ENCODE data around the gene DNLZ. TPM values are rescaled to one million over a fixed set of nuclear protein-coding genes. Genes with fewer than 3 reads are reported as not detected.
A peak's percentile ranks its signal among the peaks of the same experiment; 100 is the strongest.
"Not testable (repeated sequence)": the region's sequence is repeated elsewhere in the genome, so short reads cannot be mapped to it uniquely, and the experiment has no call there.

Gene DNLZ
- total and polyA plus RNA-seq, 10 of the 15 experiments (the other 5 are each of a cell fraction or from before 2014, with no cell fraction given), result 0.66 to 29.7 (median 14.7) TPM; not detected in 1

DNA sequence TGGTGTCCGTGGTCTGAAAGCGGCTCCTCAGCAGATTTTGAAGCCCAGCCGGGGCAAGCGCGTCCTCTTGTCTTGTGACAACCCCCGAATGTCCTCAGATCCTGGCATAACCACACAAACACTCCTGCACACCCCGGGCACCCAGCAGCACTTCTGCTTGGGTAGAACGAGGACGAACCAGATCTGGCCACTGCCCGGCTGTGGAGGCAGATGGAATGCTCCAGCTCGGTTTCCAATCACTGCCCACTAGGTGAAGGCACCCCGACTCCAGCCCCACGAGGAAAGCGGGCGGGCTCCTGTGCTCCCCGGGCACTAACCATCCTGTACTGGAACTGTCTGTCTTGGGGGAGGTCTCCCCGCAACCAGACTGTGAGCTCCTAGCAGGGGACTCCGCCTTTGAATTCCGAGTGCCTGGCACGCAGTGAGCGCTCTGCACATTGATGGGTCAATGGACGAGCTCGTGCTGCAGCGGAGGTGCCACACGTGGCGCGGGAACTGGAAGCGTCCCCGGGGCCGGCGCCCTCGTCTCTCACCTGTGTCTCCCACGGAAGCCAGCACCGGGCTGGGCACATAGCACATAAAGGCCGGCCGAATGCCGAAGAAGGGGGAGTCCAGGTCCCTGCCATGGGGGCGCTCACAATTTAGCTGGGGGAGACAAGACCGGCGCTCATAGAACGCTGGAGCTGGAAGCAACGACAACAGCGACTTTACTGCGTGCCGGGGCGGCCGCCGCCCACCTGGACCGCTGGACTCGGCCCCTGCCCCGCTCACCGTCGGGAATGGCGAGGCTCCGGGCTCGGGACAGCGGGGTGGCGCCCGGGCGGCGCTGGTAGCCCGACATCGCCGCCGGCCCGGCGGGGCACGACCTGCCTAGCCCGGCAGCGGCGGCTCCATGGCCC lies 46.3 kb upstream of the DNLZ start (continued):
- TF ChIP-seq, protein P1, sequence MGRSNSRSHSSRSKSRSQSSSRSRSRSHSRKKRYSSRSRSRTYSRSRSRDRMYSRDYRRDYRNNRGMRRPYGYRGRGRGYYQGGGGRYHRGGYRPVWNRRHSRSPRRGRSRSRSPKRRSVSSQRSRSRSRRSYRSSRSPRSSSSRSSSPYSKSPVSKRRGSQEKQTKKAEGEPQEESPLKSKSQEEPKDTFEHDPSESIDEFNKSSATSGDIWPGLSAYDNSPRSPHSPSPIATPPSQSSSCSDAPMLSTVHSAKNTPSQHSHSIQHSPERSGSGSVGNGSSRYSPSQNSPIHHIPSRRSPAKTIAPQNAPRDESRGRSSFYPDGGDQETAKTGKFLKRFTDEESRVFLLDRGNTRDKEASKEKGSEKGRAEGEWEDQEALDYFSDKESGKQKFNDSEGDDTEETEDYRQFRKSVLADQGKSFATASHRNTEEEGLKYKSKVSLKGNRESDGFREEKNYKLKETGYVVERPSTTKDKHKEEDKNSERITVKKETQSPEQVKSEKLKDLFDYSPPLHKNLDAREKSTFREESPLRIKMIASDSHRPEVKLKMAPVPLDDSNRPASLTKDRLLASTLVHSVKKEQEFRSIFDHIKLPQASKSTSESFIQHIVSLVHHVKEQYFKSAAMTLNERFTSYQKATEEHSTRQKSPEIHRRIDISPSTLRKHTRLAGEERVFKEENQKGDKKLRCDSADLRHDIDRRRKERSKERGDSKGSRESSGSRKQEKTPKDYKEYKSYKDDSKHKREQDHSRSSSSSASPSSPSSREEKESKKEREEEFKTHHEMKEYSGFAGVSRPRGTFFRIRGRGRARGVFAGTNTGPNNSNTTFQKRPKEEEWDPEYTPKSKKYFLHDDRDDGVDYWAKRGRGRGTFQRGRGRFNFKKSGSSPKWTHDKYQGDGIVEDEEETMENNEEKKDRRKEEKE (IDR thresholded peaks at IDR 0.05), result no peak
- TF ChIP-seq SMARCA5 (IDR thresholded peaks at IDR 0.05), result peak; percentile 45
- TF ChIP-seq DPF2 (IDR thresholded peaks at IDR 0.05), result no peak

DNA sequence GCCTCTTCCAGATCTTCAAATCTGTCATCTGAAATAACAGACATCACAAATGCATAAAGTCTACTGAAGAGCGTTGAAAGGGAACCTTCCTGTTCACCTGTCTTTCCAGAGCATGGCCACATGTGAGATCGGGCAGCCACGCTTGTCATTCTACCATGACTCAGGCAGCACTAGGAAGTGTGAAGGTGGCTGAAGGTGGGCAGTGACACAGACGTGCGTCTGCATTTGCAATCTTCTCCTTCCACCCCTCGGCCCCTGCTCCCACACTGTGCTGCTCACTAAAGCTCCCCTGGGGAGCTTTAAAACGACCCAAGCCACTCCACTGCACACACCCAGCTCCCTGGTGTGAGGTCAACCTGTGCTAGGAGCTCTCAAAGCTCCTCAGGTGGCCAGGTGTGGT lies 44.4 kb upstream of the DNLZ start:
- H3K9me3 ChIP-seq (replicated peaks; ENCODE audit: control insufficient read depth, insufficient read depth, low read length), result no peaks in the 10 kb centered on the region
- no peak for TF ChIP-seq NFXL1 (IDR thresholded peaks at IDR 0.05; ENCODE audit: borderline replicate concordance)
- no peak for TF ChIP-seq KLF5 (IDR thresholded peaks at IDR 0.05; ENCODE audit: partially characterized antibody)
- TF ChIP-seq BRCA1 (IDR thresholded peaks at IDR 0.05; ENCODE audit: low read depth, low read length), result no peak
- H3K36me3 ChIP-seq (ENCODE audit: control insufficient read depth in 2 of 2, insufficient read depth in 2 of 2, low read length in 1 of 2), result peaks cover 6 to 17% of the 10 kb centered on the region in 2 experiments; a peak in 3 of 4 replicates
- ChIA-PET CTCF (no interaction called here), SMC1A (ENCODE audit: uncharacterized antibody, unreplicated experiment) (no interaction called here), RAD21 (ENCODE audit: unreplicated experiment) (no interaction called here), POLR2A (no interaction called here)
- ATAC-seq (no peak), DNase-seq (ENCODE audit: low read depth, low spot score) (no peak), FAIRE-seq (no peak)
- no peak overlapping the region for H2AFZ ChIP-seq (ENCODE audit: control insufficient read depth, low read depth, low read length)
- in situ Hi-C loops (cut with MboI) (no loop called here), intact Hi-C loops (cut with micrococcal nuclease; ENCODE audit: unreplicated experiment) (no loop called here)
- no peak overlapping the region for H3K27ac ChIP-seq (ENCODE audit: control insufficient read depth, insufficient read depth)
- H3K4me1 ChIP-seq (ENCODE audit: control insufficient read depth, insufficient read depth, low read length), result peaks cover 42% of the 10 kb centered on the region
- no peak overlapping the region for H3K4me3 ChIP-seq
- H3K79me2 ChIP-seq (ENCODE audit: control insufficient read depth, insufficient read depth, low read length), result peaks cover 54% of the 10 kb centered on the region
- H3K27me3 ChIP-seq (replicated peaks in 1 of 2; ENCODE audit: control insufficient read depth in 2 of 2, insufficient read depth in 2 of 2, low read length in 1 of 2), result no peaks in the 10 kb centered on the region
- WGBS (ENCODE audit: insufficient coverage, insufficient replicate concordance, low lambda C conversion rate, missing lambda C conversion rate), result 79% methylated on average over 7 of the region's 7 CpGs
- no peak overlapping the region for H3K9ac ChIP-seq (ENCODE audit: control insufficient read depth, insufficient read depth, low read length)
- 0 out of 2 replicates have a peak overlapping the region, but pooled peaks have one; percentile 38 for H3K4me2 ChIP-seq (ENCODE audit: control insufficient read depth, insufficient read depth)
- H4K20me1 ChIP-seq (ENCODE audit: control insufficient read depth, insufficient read depth), result no peaks in the 10 kb centered on the region
- no TSS peak for BruUV-seq (replicated peaks)

GRCh38 chr9:136407061-136407460 lies 43.5 kb upstream of the DNLZ start:
- TSS peak; percentile 27 for BruUV-seq (replicated peaks)
- H3K4me1 ChIP-seq (ENCODE audit: control insufficient read depth, insufficient read depth, low read length), result peaks cover 42% of the 10 kb centered on the region
- H3K9me3 ChIP-seq (replicated peaks; ENCODE audit: control insufficient read depth, insufficient read depth, low read length); RAD21 ChIA-PET (ENCODE audit: unreplicated experiment); FAIRE-seq; H3K4me2 ChIP-seq (ENCODE audit: control insufficient read depth, insufficient read depth); H2AFZ ChIP-seq (ENCODE audit: control insufficient read depth, low read depth, low read length); ATAC-seq; SMC1A ChIA-PET (ENCODE audit: uncharacterized antibody, unreplicated experiment); in situ Hi-C loops (cut with MboI); CTCF ChIA-PET; POLR2A ChIA-PET; H4K20me1 ChIP-seq (ENCODE audit: control insufficient read depth, insufficient read depth); intact Hi-C loops (cut with micrococcal nuclease; ENCODE audit: unreplicated experiment); DNase-seq (ENCODE audit: low read depth, low spot score); H3K27ac ChIP-seq (ENCODE audit: control insufficient read depth, insufficient read depth); H3K27me3 ChIP-seq (replicated peaks in 1 of 2; ENCODE audit: control insufficient read depth in 2 of 2, insufficient read depth in 2 of 2, low read length in 1 of 2); H3K4me3 ChIP-seq; H3K9ac ChIP-seq (ENCODE audit: control insufficient read depth, insufficient read depth, low read length): not testable (repeated sequence)
- H3K79me2 ChIP-seq (ENCODE audit: control insufficient read depth, insufficient read depth, low read length), result peaks cover 46% of the 10 kb centered on the region
- peaks cover 4 to 18% of the 10 kb centered on the region in 2 experiments; a peak in 3 of 4 replicates for H3K36me3 ChIP-seq (ENCODE audit: control insufficient read depth in 2 of 2, insufficient read depth in 2 of 2, low read length in 1 of 2)
- over 99% methylated on average over 28 of the region's 28 CpGs for WGBS (ENCODE audit: insufficient coverage, insufficient replicate concordance, low lambda C conversion rate, missing lambda C conversion rate)

All from GM12878 (cell line).